Activated T-cell treated with anti-CD3 and anti-CD28 coated beads, Interleukin-2, amount 50 U/mL, for 4 hours (primary cell): ENCODE measurements around the gene FOXK2. TPM values are rescaled to one million over a fixed set of nuclear protein-coding genes. Genes with fewer than 3 reads are reported as not detected.
A peak's percentile ranks its signal among the peaks of the same experiment; 100 is the strongest.

Source experiments
- ATAC-seq, 2 donors: fragments of 200-7000 bp; cut with Tn5 transposase; one replicate each; pipeline ENCODE4 v1.10.0; 2021
- DNase-seq: peaks from one replicate; pipeline ENCODE4 v3.0.0-alpha.2; 2020
- H3K27me3 Mint-ChIP-seq: one replicate; pipeline ENCODE4 v1.8.0; 2021; ENCODE audit warnings: low read depth, mixed read lengths
- H3K36me3 Mint-ChIP-seq: one replicate; pipeline ENCODE4 v1.8.0; 2022; ENCODE audit warnings: mixed read lengths; ENCODE audit not compliant: insufficient read depth
- H3K4me1 Mint-ChIP-seq: one replicate; pipeline ENCODE4 v1.8.0; 2021; ENCODE audit warnings: low read depth, mixed read lengths
- H3K4me3 Mint-ChIP-seq: one replicate; pipeline ENCODE4 v1.8.0; 2021; ENCODE audit warnings: mild to moderate bottlenecking, moderate library complexity, mixed read lengths
- H3K9me3 Mint-ChIP-seq: one replicate; pipeline ENCODE4 v1.8.0; 2021; ENCODE audit warnings: mixed read lengths
- total RNA-seq, 3 donors: library from RNA; stranded (reverse); gene quantifications; one replicate each; pipeline ENCODE4 v1.2.1, GENCODE V29; 2021

The FOXK2 gene
- total RNA-seq, result 10 to 100 TPM; 73.6 to 78.5 (median 75.9) TPM

DNA sequence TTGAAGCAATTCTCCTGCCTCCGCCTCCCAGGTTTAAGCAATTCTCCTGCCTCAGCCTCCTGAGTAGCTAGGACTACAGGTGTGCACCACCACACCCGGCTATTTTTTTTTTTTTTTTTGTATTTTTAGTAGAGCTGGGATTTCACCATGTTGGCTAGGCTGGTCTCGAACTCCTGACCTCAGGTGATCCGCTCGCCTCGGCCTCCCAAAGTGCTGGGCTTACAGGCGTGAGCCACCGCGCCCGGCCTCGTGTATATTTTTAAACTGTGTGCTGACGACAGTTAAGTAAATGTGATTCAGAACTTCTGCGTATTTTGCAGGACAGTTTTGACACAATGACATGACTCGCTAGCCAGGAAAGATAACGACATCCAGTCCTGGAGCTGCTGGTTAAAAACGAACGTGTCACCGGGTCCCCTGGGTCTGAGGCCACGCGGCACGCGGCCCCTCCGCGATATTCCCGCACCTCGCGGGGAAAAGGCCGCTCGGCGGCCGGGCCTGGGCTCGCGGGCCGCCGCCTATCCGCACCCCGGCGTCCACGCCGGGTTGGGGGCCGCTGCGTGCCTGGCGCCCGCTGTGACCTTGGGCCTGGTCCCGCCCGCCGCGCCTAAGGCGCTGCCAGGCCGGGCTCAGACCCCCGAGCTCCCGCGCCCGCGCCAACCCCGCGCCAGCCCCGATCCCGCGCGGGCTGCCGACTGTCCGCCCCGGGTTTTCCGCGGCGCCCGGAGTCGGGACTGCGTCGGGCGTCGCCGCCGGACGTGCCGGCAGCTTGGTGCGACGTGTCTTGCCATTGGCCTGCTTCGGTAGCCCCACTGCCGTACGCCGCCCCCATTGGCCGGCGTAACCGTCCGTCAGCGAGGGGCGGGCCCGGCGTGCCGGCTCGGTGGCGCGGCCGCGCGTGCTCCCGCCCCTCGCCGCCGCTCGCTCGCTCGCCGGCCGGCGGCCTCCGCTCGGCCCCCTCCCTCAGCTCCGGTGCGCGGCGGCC, at the start of gene FOXK2:
Gene FOXK2 (plus strand): TSS at position 907 of the 985 bp plus-strand sequence. CDS start 157 bp downstream, outside the sequence.
- Mint-ChIP-seq H3K27me3 (no peaks in the 10 kb centered on the region), H3K9me3 (no peaks in the 10 kb centered on the region), H3K4me3 (peak within 1 kb of the TSS; percentile 99), H3K36me3 (peaks cover 8% of the 10 kb centered on the region), H3K4me1 (peaks cover 25% of the 10 kb centered on the region)
- ATAC-seq (peak; percentile 97), DNase-seq (peak; percentile 91)

GRCh38 chr17:82470065-82470464, 49.5 kb upstream of the FOXK2 start:
- no peak overlapping the region for H3K4me3 Mint-ChIP-seq
- peaks cover 27% of the 10 kb centered on the region for H3K36me3 Mint-ChIP-seq
- no peaks in the 10 kb centered on the region for H3K9me3 Mint-ChIP-seq
- DNase-seq (no peak), ATAC-seq (no peak)
- peaks cover 1% of the 10 kb centered on the region for H3K4me1 Mint-ChIP-seq
- H3K27me3 Mint-ChIP-seq, result no peaks in the 10 kb centered on the region

GRCh38 chr17:82474223-82475010, 45.1 kb upstream of the FOXK2 start:
- Mint-ChIP-seq H3K4me3 (no peak overlapping the region), H3K36me3 (peaks cover 6% of the 10 kb centered on the region), H3K9me3 (no peaks in the 10 kb centered on the region), H3K4me1 (peaks cover 6% of the 10 kb centered on the region), H3K27me3 (no peaks in the 10 kb centered on the region)
- ATAC-seq (no peak), DNase-seq (no peak)

- ATAC-seq (no peak), DNase-seq (no peak)
- no peak overlapping the region for H3K4me3 Mint-ChIP-seq
- peaks cover 6% of the 10 kb centered on the region for H3K4me1 Mint-ChIP-seq
- H3K36me3 Mint-ChIP-seq, result peaks cover 3% of the 10 kb centered on the region
- H3K27me3 Mint-ChIP-seq, result no peaks in the 10 kb centered on the region
- no peaks in the 10 kb centered on the region for H3K9me3 Mint-ChIP-seq
Observed at GRCh38 chr17:82475458-82475857, 44.1 kb upstream of the FOXK2 start.

GRCh38 chr17:82477934-82478333, 41.6 kb upstream of the FOXK2 start:
- no peaks in the 10 kb centered on the region for H3K27me3 Mint-ChIP-seq
- H3K36me3 Mint-ChIP-seq, result peaks cover 12% of the 10 kb centered on the region
- H3K4me3 Mint-ChIP-seq, result no peak overlapping the region
- H3K9me3 Mint-ChIP-seq, result no peaks in the 10 kb centered on the region
- DNase-seq, result no peak
- ATAC-seq, result no peak
- peaks cover 6% of the 10 kb centered on the region for H3K4me1 Mint-ChIP-seq

DNA sequence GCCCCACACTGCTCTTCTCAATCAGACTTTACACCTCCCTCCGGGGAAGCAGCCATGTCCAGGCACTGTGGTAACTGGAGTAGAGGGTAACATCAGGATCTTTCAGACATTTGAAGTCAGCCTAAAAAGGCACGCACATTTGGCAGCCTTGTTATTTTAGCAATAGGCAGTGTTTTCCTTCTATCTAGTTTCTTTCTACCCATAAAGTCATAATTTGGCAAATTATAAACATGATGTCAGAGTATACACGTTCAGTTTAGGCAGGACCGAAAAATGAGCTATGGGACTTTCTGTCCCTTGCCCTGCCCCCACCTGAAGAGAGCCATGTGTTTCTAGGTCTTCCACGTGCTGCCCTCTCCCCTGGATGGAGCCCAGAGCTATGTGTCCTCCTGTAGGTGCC, 39.9 kb upstream of the FOXK2 start:
- peaks cover 6% of the 10 kb centered on the region for H3K4me1 Mint-ChIP-seq
- DNase-seq (no peak), ATAC-seq (no peak)
- H3K36me3 Mint-ChIP-seq, result peaks cover 12% of the 10 kb centered on the region
- H3K9me3 Mint-ChIP-seq, result no peaks in the 10 kb centered on the region
- no peak overlapping the region for H3K4me3 Mint-ChIP-seq
- no peaks in the 10 kb centered on the region for H3K27me3 Mint-ChIP-seq

DNA sequence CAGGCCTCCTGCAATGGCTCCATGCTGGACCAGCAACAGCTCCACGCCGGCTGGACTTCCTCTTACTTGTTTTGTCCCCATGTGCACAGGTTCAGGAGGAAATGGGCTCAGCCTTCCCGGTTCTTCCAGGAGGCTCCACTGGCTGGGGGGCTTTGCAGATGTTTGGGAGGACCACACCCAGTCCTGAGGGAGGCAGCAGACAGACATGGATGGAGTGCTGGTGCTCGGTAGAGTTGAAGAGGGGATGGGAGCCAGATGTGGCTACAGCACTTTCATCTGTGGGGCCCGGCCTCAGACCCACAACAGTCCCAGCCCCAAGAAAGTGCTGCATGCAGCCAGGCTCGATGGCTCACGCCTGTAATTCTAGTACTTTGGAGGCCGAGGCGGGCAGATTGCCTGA, 39.2 kb upstream of the FOXK2 start:
- H3K4me3 Mint-ChIP-seq, result no peak overlapping the region
- peaks cover 18% of the 10 kb centered on the region for H3K36me3 Mint-ChIP-seq
- no peak for ATAC-seq
- H3K27me3 Mint-ChIP-seq, result no peaks in the 10 kb centered on the region
- no peaks in the 10 kb centered on the region for H3K9me3 Mint-ChIP-seq
- peaks cover 8% of the 10 kb centered on the region for H3K4me1 Mint-ChIP-seq
- DNase-seq, result no peak

GRCh38 chr17:82483204-82483660, 36.3 kb upstream of the FOXK2 start:
- Mint-ChIP-seq H3K9me3 (no peaks in the 10 kb centered on the region), H3K36me3 (peaks cover 23% of the 10 kb centered on the region), H3K27me3 (no peaks in the 10 kb centered on the region), H3K4me3 (no peak overlapping the region), H3K4me1 (peaks cover 19% of the 10 kb centered on the region)
- no peak for ATAC-seq
- DNase-seq, result no peak

DNA sequence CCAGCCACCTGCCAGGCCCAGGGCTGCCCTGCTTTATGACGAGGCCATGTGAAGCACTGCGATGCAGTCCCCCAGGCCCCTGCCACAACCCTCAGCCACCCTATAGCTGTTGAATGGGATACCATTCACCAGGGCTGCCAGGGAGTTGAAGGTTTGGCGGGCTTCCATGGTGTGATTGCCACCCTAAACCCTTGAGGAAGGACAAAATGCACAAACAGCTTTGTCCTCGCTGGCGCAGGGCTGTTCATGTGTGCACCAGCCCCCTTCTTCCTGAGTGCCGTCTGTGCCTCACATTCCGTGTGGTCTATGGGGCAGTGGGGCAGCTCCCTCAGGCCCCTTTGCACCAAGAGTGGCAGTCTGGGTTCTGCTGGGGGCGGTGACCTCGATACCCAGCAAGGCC, 35.7 kb upstream of the FOXK2 start:
- Mint-ChIP-seq H3K36me3 (peaks cover 28% of the 10 kb centered on the region), H3K27me3 (no peaks in the 10 kb centered on the region), H3K4me3 (no peak overlapping the region), H3K9me3 (no peaks in the 10 kb centered on the region), H3K4me1 (peaks cover 19% of the 10 kb centered on the region)
- ATAC-seq, result no peak
- DNase-seq, result no peak

- ATAC-seq (no peak), DNase-seq (no peak)
- H3K36me3 Mint-ChIP-seq, result peaks cover 26% of the 10 kb centered on the region
Observed at GRCh38 chr17:82486231-82487094, 33.1 kb upstream of the FOXK2 start.

GRCh38 chr17:82487910-82488309, 31.6 kb upstream of the FOXK2 start:
- ATAC-seq (no peak), DNase-seq (no peak)
- no peak overlapping the region for H3K4me3 Mint-ChIP-seq
- no peaks in the 10 kb centered on the region for H3K27me3 Mint-ChIP-seq
- no peaks in the 10 kb centered on the region for H3K9me3 Mint-ChIP-seq
- peaks cover 17% of the 10 kb centered on the region for H3K4me1 Mint-ChIP-seq
- H3K36me3 Mint-ChIP-seq, result peaks cover 18% of the 10 kb centered on the region

More at GRCh38 chr17:82486231-82487094, 33.1 kb upstream of the FOXK2 start:
- Mint-ChIP-seq H3K4me3 (no peak overlapping the region), H3K9me3 (no peaks in the 10 kb centered on the region), H3K27me3 (no peaks in the 10 kb centered on the region), H3K4me1 (peaks cover 17% of the 10 kb centered on the region)

DNA sequence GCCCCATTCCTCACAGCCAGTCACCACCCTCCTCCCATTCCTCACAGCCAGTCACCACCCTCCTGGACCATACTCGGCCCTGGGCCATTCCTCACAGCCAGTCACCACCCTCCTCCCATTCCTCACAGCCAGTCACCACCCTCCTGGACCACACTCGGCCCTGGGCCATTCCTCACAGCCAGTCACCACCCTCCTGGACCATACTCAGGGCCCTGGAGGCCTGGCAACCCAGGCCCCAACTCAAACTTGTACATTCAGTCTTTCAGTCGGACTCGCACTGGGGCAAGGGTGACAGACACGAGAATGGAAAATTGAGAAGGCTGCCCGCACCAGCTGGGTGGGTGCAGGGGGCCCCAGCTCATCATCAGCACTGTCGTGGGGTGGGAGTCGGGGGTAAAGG, 30.4 kb upstream of the FOXK2 start:
- ATAC-seq (no peak), DNase-seq (no peak)
- Mint-ChIP-seq H3K36me3 (peaks cover 18% of the 10 kb centered on the region), H3K9me3 (no peaks in the 10 kb centered on the region), H3K4me1 (peaks cover 17% of the 10 kb centered on the region), H3K27me3 (no peaks in the 10 kb centered on the region), H3K4me3 (no peak overlapping the region)

DNA sequence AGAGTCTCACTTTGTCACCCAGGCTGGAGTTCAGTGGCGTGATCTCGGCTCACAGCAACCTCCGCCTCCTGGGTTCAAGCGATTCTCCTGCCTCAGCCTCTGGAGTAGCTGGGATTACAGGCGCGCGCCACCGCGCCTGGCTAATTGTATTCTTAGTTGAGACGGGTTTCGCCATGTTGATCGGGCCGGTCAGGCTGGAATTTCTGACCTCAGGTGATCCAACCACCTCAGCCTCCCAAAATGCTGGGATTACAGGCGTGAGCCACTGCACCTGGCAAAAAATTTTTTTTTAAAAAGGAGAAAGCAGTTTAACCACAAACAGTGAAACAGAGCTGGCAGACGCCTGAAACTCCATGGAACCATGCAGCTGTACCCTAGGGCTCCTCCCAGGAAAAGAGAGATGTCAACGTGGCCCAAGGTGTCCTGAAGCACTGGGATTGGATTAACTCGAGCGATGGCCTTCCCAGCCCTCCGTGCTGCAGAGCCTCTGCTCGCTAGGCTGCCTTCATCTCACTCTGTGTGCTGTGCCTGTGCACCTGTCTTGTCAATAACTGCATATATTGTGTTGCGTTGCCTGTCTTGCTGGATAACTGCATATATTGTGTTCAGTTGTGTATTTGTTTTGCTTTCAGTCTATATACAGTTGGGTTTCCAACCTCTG, 29.6 kb upstream of the FOXK2 start:
- Mint-ChIP-seq H3K27me3 (no peaks in the 10 kb centered on the region), H3K36me3 (peaks cover 14% of the 10 kb centered on the region), H3K4me1 (peaks cover 19% of the 10 kb centered on the region), H3K9me3 (no peaks in the 10 kb centered on the region), H3K4me3 (no peak overlapping the region)
- ATAC-seq, result no peak
- DNase-seq, result no peak
